HG02938 (cell line): ENCODE results near the gene RBFA.

Experiments used
- ATAC-seq: cut with Tn5 transposase; IDR thresholded peaks from one replicate; pipeline ENCODE4 v1.9.1; 2021; ENCODE audit warnings: mild to moderate bottlenecking, moderate library complexity; ENCODE audit not compliant: unreplicated experiment

The RBFA gene

GRCh38 chr18:80070825-80071224, 36.6 kb downstream of the RBFA start:
- ATAC-seq, result no peak

GRCh38 chr18:80074183-80074582, 39.9 kb downstream of the RBFA start:
- no peak for ATAC-seq

GRCh38 chr18:80074697-80075096, 40.5 kb downstream of the RBFA start:
- no peak for ATAC-seq

GRCh38 chr18:80075940-80076339, 41.7 kb downstream of the RBFA start:
- no peak for ATAC-seq

- no peak for ATAC-seq
These were observed 42.1 kb downstream of the RBFA start for GRCh38 chr18:80076379-80076778.

GRCh38 chr18:80077873-80078272, 43.6 kb downstream of the RBFA start:
- ATAC-seq, result no peak
